Measurements from ENCODE around the gene COL8A1.

The COL8A1 gene

GRCh38 chr3:99645277-99646106 lies 7.1 kb downstream of the COL8A1 start:
- H3K4me3 ChIP-seq (ENCODE audit: low read length), result no peak overlapping the region
- TF ChIP-seq CTCF (conservative IDR thresholded peaks at IDR 0.05; ENCODE audit: low read depth, low read length), result peak; percentile 80
- DNase-seq (ENCODE audit: low read depth), result no peak

GRCh38 chr3:99646107-99646435 lies 7.7 kb downstream of the COL8A1 start:
- no peak for TF ChIP-seq CTCF (conservative IDR thresholded peaks at IDR 0.05; ENCODE audit: low read depth, low read length)
- no peak overlapping the region for H3K4me3 ChIP-seq (ENCODE audit: low read length)
- DNase-seq (ENCODE audit: low read depth), result no peak

GRCh38 chr3:99647081-99647480 lies 8.7 kb downstream of the COL8A1 start:
- TF ChIP-seq CTCF (conservative IDR thresholded peaks at IDR 0.05; ENCODE audit: low read depth, low read length), result no peak
- H3K4me3 ChIP-seq (ENCODE audit: low read length), result no peak overlapping the region
- no peak for DNase-seq (ENCODE audit: low read depth)

GRCh38 chr3:99648101-99648500 lies 9.7 kb downstream of the COL8A1 start:
- no peak for DNase-seq (ENCODE audit: low read depth)
- no peak for TF ChIP-seq CTCF (conservative IDR thresholded peaks at IDR 0.05; ENCODE audit: low read depth, low read length)
- no peak overlapping the region for H3K4me3 ChIP-seq (ENCODE audit: low read length)

- DNase-seq (ENCODE audit: low read depth), result no peak
- TF ChIP-seq CTCF (conservative IDR thresholded peaks at IDR 0.05; ENCODE audit: low read depth, low read length), result no peak
- H3K4me3 ChIP-seq (ENCODE audit: low read length), result no peak overlapping the region
Observed at GRCh38 chr3:99648516-99648915, 10.1 kb downstream of the COL8A1 start.

- no peak for DNase-seq (ENCODE audit: low read depth)
- no peak overlapping the region for H3K4me3 ChIP-seq (ENCODE audit: low read length)
- TF ChIP-seq CTCF (conservative IDR thresholded peaks at IDR 0.05; ENCODE audit: low read depth, low read length), result no peak
Observed at GRCh38 chr3:99651531-99651930, 13.1 kb downstream of the COL8A1 start.

GRCh38 chr3:99656624-99657023 lies 18.2 kb downstream of the COL8A1 start:
- H3K4me3 ChIP-seq (ENCODE audit: low read length), result no peak overlapping the region
- no peak for TF ChIP-seq CTCF (conservative IDR thresholded peaks at IDR 0.05; ENCODE audit: low read depth, low read length)
- DNase-seq (ENCODE audit: low read depth), result no peak
